H9 (cell line): ENCODE measurements around the gene GARRE1. TPM values are rescaled to one million over a fixed set of nuclear protein-coding genes. Genes with fewer than 3 reads are reported as not detected.

ENCODE experiments used
- DNase-seq: peaks from one replicate; pipeline ENCODE4 v3.0.0-alpha.2; 2017
- H2AFZ ChIP-seq: one replicate; pipeline ENCODE4 v1.6.1; 2013; ENCODE audit warnings: mild to moderate bottlenecking, low read length, control low read depth, moderate library complexity
- H2AK5ac ChIP-seq: 2 replicates; pipeline ENCODE4 v1.6.1; 2013; ENCODE audit warnings: low read length, control low read depth, mixed read lengths; ENCODE audit not compliant: insufficient read length
- H2BK120ac ChIP-seq: one replicate; pipeline ENCODE4 v1.6.1; 2013; ENCODE audit warnings: low read depth, mild to moderate bottlenecking, low read length, control low read depth, inconsistent platforms; ENCODE audit not compliant: poor library complexity, severe bottlenecking
- H2BK12ac ChIP-seq: 2 replicates; pipeline ENCODE4 v1.6.1; 2013; ENCODE audit warnings: low read length, control low read depth, mixed read lengths, low read depth; ENCODE audit not compliant: insufficient read length
- H2BK15ac ChIP-seq: 2 replicates; pipeline ENCODE4 v1.6.1; 2013; ENCODE audit warnings: low read depth, low read length, control low read depth
- H2BK20ac ChIP-seq: one replicate; pipeline ENCODE4 v1.6.1; 2013; ENCODE audit warnings: low read depth, mild to moderate bottlenecking, low read length, control low read depth, inconsistent platforms; ENCODE audit not compliant: poor library complexity, severe bottlenecking
- H2BK5ac ChIP-seq: 2 replicates; pipeline ENCODE4 v1.6.1; 2013; ENCODE audit warnings: low read length, control low read depth, mixed read lengths; ENCODE audit not compliant: insufficient read length
- H3K14ac ChIP-seq: 2 replicates; pipeline ENCODE4 v1.6.1; 2013; ENCODE audit warnings: low read length, control low read depth; ENCODE audit not compliant: insufficient read depth
- H3K18ac ChIP-seq: 2 replicates; pipeline ENCODE4 v1.6.1; 2013; ENCODE audit warnings: low read depth, mild to moderate bottlenecking, mixed read lengths, low read length, control low read depth; ENCODE audit not compliant: insufficient read length
- H3K23ac ChIP-seq: 2 replicates; pipeline ENCODE4 v1.6.1; 2013; ENCODE audit warnings: low read length, control low read depth, mixed read lengths, low read depth; ENCODE audit not compliant: insufficient read length
- H3K23me2 ChIP-seq: 2 replicates; pipeline ENCODE4 v1.6.1; 2013; ENCODE audit warnings: low read depth, mild to moderate bottlenecking, mixed read lengths, low read length, control low read depth; ENCODE audit not compliant: insufficient read length, poor library complexity, severe bottlenecking
- H3K27ac ChIP-seq: 2 replicates; pipeline ENCODE4 v1.5.1; 2013; ENCODE audit warnings: low read length, control low read depth, mixed read lengths, low read depth; ENCODE audit not compliant: insufficient read length
- H3K27me3 ChIP-seq: 2 replicates; pipeline ENCODE4 v1.6.1; 2013; ENCODE audit warnings: low read length, control low read depth, inconsistent platforms; ENCODE audit not compliant: insufficient read depth
- H3K4ac ChIP-seq: 2 replicates; pipeline ENCODE4 v1.6.1; 2013; ENCODE audit warnings: low read depth, mild to moderate bottlenecking, control low read depth, inconsistent platforms, low read length, moderate library complexity
- H3K4me1 ChIP-seq: 2 replicates; pipeline ENCODE4 v1.6.1; 2013; ENCODE audit warnings: low read length, control low read depth, inconsistent platforms; ENCODE audit not compliant: insufficient read depth
- H3K4me2 ChIP-seq: 2 replicates; pipeline ENCODE4 v1.6.1; 2013; ENCODE audit warnings: low read length, control low read depth, mixed read lengths; ENCODE audit not compliant: insufficient read length, insufficient read depth
- H3K56ac ChIP-seq: 2 replicates; pipeline ENCODE4 v1.6.1; 2013; ENCODE audit warnings: low read depth, mild to moderate bottlenecking, mixed read lengths, low read length, control low read depth; ENCODE audit not compliant: insufficient read length
- H3K79me1 ChIP-seq: 2 replicates; pipeline ENCODE4 v1.6.1; 2013; ENCODE audit warnings: low read depth, mild to moderate bottlenecking, moderate library complexity, low read length, control low read depth, inconsistent platforms; ENCODE audit not compliant: insufficient read depth, poor library complexity, severe bottlenecking
- H3K79me2 ChIP-seq: 2 replicates; pipeline ENCODE4 v1.6.1; 2013; ENCODE audit warnings: low read length, control low read depth, inconsistent platforms; ENCODE audit not compliant: insufficient read depth
- H3K9ac ChIP-seq: 2 replicates; pipeline ENCODE4 v1.6.1; 2013; ENCODE audit warnings: low read length, control low read depth, mixed read lengths; ENCODE audit not compliant: insufficient read length; ENCODE audit errors: extremely low read depth
- H3K9me3 ChIP-seq: one replicate; pipeline ENCODE4 v1.6.1; 2013; ENCODE audit warnings: low read depth, low read length, inconsistent platforms; ENCODE audit not compliant: control insufficient read depth
- H3T11ph ChIP-seq: one replicate; pipeline ENCODE4 v1.6.1; 2013; ENCODE audit warnings: mild to moderate bottlenecking, low read length, control low read depth, inconsistent platforms
- H4K20me1 ChIP-seq: one replicate; pipeline ENCODE4 v1.6.1; 2013; ENCODE audit not compliant: control insufficient read depth, insufficient read length, insufficient read depth
- H4K5ac ChIP-seq: 2 replicates; pipeline ENCODE4 v1.6.1; 2013; ENCODE audit warnings: low read depth, mild to moderate bottlenecking, mixed read lengths, low read length, control low read depth; ENCODE audit not compliant: insufficient read length
- H4K8ac ChIP-seq: replicated peaks from 2 replicates; pipeline ENCODE4 v1.6.1; 2013; ENCODE audit warnings: low read length, control low read depth, mixed read lengths, low read depth; ENCODE audit not compliant: insufficient read length
- H4K91ac ChIP-seq: 2 replicates; pipeline ENCODE4 v1.6.1; 2013; ENCODE audit warnings: low read depth, mild to moderate bottlenecking, moderate library complexity, mixed read lengths, low read length, control low read depth; ENCODE audit not compliant: insufficient read length
- H3K27ac Mint-ChIP-seq, 3 experiments: 2 replicates in 2 of 3; 3 replicates in 1 of 3; pipeline ENCODE4 v1.8.0; 2020 to 2021; ENCODE audit warnings: mixed read lengths in 3 of 3, mild to moderate bottlenecking in 1 of 3, moderate library complexity in 1 of 3
- H3K27me3 Mint-ChIP-seq: 2 replicates; pipeline ENCODE4 v1.8.0; 2021; ENCODE audit warnings: low read depth, mild to moderate bottlenecking, moderate library complexity, mixed read lengths
- H3K36me3 Mint-ChIP-seq, 3 experiments: 2 replicates in 2 of 3; 3 replicates in 1 of 3; pipeline ENCODE4 v1.8.0; 2020 to 2021; ENCODE audit warnings: low read depth in 3 of 3, mixed read lengths in 3 of 3; ENCODE audit not compliant: insufficient read depth in 1 of 3
- H3K4me1 Mint-ChIP-seq, 2 experiments: 2 replicates each; pipeline ENCODE4 v1.8.0; 2020; ENCODE audit warnings: mixed read lengths in 2 of 2
- H3K4me3 Mint-ChIP-seq, 2 experiments: 2 replicates in 1 of 2; 3 replicates in 1 of 2; pipeline ENCODE4 v1.8.0; 2020 to 2021; ENCODE audit warnings: mild to moderate bottlenecking in 2 of 2, mixed read lengths in 2 of 2, moderate library complexity in 1 of 2
- H3K9me3 Mint-ChIP-seq, 2 experiments: 2 replicates in 1 of 2; 3 replicates in 1 of 2; pipeline ENCODE4 v1.8.0; 2020; ENCODE audit warnings: mild to moderate bottlenecking in 2 of 2, mixed read lengths in 2 of 2, moderate library complexity in 1 of 2
- CTCF ChIP-seq: fragments of 200-600 bp; sonication (generic); conservative IDR thresholded peaks from 3 replicates; pipeline ENCODE4 v1.8.0; 2021; ENCODE audit warnings: antibody characterized with exemption, mild to moderate bottlenecking
- WGBS: extraction: QIAGEN DNeasy Blood & Tissue Kit; methylation state at CpG from one replicate; pipeline ENCODE4 v1.1.7; 2013; ENCODE audit warnings: missing lambda C conversion rate, low lambda C conversion rate, mixed read lengths; ENCODE audit not compliant: insufficient read length; ENCODE audit errors: extremely low coverage; 5-methylcytosine and 5-hydroxymethylcytosine counted together
- total RNA-seq: library from RNA; stranded (reverse); gene quantifications from 2 replicates; pipeline ENCODE4 v1.2.1, GENCODE V29; 2021

Gene GARRE1
- total RNA-seq, 1 experiment from 2014 or later = 24.1 TPM

GRCh38 chr19:34282611-34283519 is 28.5 kb downstream of the GARRE1 start:
- DNase-seq = no peak
- no peak overlapping the region for H4K5ac ChIP-seq
- H3K23me2 ChIP-seq = no peaks in the 10 kb centered on the region
- no peak overlapping the region for H2BK20ac ChIP-seq
- no CpG with 5 or more reads among the region's 2 CpGs for WGBS
- no peak overlapping the region for H2AK5ac ChIP-seq
- no peaks in the 10 kb centered on the region; the same call in 1 of the 2 replicates for H3K79me2 ChIP-seq
- no peak for TF ChIP-seq CTCF
- H2BK5ac ChIP-seq = no peak overlapping the region
- H3K27ac ChIP-seq = no peak overlapping the region
- H3K27ac Mint-ChIP-seq = peak overlapping the region in 1 of 3 experiments; percentile 86; a peak in 2 of 7 replicates
- H4K91ac ChIP-seq = no peak overlapping the region
- no peaks in the 10 kb centered on the region for H3K27me3 Mint-ChIP-seq
- H2AFZ ChIP-seq = no peak overlapping the region
- H3K9me3 Mint-ChIP-seq = no peaks in the 10 kb centered on the region
- H3K79me1 ChIP-seq = no peaks in the 10 kb centered on the region
- no peak overlapping the region for H3K18ac ChIP-seq
- H3K4me2 ChIP-seq = no peak overlapping the region
- H4K20me1 ChIP-seq = no peaks in the 10 kb centered on the region
- H3K56ac ChIP-seq = no peak overlapping the region
- no peaks in the 10 kb centered on the region for H3K9me3 ChIP-seq
- H3K27me3 ChIP-seq = no peaks in the 10 kb centered on the region
- H3K36me3 Mint-ChIP-seq = peaks cover 3 to 8% (median 4%) of the 10 kb centered on the region in 3 experiments; a peak in 5 of 7 replicates
- no peak overlapping the region for H3T11ph ChIP-seq
- H2BK15ac ChIP-seq = no peak overlapping the region
- no peak overlapping the region for H4K8ac ChIP-seq
- no peak overlapping the region for H3K14ac ChIP-seq
- peaks cover 9% of the 10 kb centered on the region in 2 experiments for H3K4me1 Mint-ChIP-seq
- H2BK12ac ChIP-seq = no peak overlapping the region
- no peak overlapping the region for H2BK120ac ChIP-seq
- H3K9ac ChIP-seq = no peak overlapping the region
- H3K4me1 ChIP-seq = no peaks in the 10 kb centered on the region
- no peak overlapping the region for H3K23ac ChIP-seq
- no peak overlapping the region for H3K4ac ChIP-seq
- H3K4me3 Mint-ChIP-seq = no peak overlapping the region
